NCI-H2107 treated with DMSO at 0.1 percent for 48 hours (cell line): ENCODE measurements around the gene DNAJC22.
A peak's percentile ranks its signal among the peaks of the same experiment; 100 is the strongest.
"Not testable (repeated sequence)": the region's sequence is repeated elsewhere in the genome, so short reads cannot be mapped to it uniquely, and the experiment has no call there.

ENCODE experiments used
- DNase-seq: peaks from one replicate; lab custom pipeline; 2025; ENCODE audit not compliant: unreplicated experiment; lab: John Stamatoyannopoulos, UW

DNAJC22 gene

DNA sequence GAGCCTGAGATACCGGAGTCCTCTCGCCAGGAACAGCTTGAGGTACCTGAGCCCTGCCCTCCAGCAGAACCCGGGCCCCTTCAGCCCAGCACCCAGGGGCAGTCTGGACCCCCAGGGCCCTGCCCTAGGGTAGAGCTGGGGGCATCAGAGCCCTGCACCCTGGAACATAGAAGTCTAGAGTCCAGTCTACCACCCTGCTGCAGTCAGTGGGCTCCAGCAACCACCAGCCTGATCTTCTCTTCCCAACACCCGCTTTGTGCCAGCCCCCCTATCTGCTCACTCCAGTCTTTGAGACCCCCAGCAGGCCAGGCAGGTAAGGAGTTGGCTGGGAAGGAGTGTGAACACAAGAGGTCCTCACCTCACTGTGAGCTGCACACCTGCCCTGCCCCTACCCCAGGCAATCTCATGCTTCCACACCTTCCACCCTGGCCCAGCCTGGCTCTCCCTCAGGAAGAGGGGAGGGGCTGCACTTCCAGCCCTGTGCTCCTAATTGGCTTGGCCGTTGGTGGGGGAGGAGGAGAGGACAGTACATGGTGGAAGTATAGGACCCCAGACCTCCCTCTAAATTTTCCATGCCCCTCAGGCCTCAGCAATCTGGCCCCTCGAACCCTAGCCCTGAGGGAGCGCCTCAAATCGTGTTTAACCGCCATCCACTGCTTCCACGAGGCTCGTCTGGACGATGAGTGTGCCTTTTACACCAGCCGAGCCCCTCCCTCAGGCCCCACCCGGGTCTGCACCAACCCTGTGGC is 15.9 kb upstream of the DNAJC22 start:
- no peak for DNase-seq

DNA sequence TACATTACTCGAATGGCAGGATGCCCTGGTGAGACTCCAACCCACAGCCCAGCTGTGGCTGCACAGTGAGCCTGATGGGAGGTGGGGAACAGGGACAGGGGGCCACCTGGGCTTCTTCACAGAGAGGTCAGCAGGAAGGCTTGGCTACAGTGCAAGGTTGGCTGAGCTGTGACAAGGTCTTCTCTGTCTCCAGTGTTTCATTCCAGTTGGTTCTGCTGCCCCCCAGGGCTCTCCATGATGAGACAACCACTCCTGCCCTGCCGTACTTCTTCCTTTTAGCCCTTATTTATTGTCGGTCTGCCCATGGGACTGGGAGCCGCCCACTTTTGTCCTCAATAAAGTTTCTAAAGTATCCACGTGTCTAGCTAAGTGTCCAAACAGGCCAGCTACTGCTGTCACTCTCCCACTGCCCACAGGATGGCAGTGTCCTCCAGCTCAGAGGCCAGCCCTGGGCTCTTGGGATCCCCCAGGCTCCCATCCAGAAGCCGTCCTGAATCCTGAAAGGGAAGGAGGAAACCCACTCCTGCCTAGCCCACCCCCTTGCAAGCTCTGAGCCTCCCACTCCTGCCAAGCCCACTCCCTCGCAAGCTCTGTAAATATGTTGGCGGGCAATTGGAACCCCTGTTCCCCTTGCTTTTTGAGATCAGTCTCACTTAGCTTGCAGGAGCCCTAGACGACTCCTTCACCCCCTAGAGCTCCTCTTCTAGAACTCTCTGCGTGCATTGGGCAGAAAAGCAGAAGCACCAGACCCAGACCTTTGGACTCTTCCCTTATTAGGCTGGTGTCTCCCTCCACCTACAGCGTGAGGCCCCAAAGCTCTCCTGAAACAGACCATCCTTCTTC is 15.1 kb upstream of the DNAJC22 start:
- no peak for DNase-seq

DNA sequence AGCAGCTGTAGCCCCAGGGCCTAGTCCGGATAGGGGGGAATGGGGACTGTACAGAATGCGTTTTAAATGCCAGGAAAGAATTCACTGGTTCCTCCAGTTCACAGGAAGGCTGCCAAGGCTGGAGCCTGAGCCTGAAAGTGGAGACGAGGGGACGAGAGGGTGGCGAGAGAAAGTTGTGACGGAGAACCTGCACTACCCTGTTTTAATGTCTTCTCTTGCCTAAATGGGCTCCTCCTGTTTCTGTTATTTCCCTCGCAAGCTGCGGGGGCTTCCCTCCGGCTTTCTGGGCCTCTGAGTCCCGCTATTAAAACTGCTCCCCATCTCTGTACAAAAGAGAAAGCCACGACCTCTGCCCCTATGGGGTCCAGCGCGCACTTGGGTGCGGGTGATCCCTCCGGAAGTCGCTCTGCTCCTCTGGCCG is 14.2 kb upstream of the DNAJC22 start:
- DNase-seq, result no peak

DNA sequence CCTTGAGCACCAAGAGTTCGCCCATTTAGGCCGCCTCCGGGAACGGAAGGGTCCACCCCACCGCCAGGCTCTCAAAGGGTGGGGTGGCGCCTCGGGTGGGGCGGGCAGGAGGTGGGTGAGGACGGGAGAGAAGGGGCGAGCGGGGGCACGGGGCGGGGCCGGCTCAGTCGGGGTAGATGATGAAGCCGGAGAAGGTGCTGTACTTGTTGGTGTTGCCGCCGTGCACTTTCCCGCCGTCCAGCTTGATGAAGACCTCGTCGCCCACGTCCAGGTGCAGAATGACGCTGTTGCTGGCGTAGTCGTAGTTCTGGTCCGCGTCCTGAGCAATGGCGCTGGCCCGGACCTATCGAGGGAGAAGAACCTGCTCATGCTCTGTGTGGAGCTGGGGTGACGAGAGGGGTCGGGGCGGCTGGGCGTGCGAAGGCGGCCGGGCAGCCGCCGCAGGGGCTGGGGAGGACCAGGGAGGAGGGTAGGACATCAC is 13.8 kb upstream of the DNAJC22 start:
- no peak for DNase-seq

DNA sequence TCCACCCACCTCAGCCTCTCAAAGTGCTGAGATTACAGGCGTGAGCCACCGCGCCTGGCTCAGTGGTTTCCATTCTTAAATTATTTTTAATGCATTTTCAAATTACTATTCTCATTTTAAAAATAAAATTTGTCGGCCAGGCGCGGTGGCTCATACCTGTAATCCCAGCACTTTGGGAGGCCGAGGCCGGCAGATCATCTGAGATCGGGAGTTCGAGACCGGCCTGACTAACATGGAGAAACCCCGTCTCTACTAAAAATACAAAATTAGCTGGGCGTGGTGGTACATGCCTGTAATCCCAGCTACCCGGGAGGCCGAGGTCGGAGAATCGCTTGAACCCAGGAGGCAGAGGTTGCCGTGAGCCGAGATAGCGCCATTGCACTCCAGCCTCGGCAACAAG is 12.9 kb upstream of the DNAJC22 start:
- DNase-seq, result not testable (repeated sequence)

DNA sequence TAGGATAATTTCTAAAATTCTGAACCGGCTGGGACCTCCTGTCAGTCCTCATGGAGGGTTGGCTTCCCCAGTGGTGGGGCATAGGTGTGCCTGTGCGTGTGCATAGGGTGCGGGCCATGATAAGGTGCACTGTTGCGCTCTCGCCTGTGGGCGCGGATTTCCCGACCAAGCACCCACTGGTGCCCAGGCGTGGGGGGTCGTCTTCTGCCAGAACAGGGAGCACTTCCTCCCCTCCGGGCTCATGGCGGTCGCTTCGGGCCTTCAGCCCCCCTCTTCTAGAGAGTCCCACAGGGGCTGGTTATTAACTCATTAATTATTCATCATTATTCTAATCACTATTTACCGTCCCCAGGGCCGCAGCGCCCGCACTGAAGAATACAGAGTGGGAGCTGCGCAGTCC is 12.5 kb upstream of the DNAJC22 start:
- no peak for DNase-seq

DNA sequence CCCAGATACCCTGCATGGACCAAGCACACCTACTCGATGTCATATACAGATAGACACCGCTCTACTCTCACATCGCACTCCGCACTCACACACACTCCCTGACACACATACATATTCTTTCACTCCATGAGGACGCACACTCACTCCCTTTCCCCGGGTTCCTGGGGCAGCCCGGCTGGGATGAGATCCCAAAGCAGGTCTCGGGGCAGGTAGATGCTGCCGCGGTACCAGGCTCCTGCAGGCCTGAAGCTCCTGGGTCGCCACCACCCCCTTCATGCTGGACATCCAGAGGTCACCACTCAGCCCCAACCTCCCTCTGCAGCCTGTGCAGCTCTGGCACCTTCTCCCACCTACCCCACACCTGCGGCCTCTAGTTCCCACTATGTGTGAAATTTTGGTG is 12.0 kb upstream of the DNAJC22 start:
- DNase-seq, result no peak

DNA sequence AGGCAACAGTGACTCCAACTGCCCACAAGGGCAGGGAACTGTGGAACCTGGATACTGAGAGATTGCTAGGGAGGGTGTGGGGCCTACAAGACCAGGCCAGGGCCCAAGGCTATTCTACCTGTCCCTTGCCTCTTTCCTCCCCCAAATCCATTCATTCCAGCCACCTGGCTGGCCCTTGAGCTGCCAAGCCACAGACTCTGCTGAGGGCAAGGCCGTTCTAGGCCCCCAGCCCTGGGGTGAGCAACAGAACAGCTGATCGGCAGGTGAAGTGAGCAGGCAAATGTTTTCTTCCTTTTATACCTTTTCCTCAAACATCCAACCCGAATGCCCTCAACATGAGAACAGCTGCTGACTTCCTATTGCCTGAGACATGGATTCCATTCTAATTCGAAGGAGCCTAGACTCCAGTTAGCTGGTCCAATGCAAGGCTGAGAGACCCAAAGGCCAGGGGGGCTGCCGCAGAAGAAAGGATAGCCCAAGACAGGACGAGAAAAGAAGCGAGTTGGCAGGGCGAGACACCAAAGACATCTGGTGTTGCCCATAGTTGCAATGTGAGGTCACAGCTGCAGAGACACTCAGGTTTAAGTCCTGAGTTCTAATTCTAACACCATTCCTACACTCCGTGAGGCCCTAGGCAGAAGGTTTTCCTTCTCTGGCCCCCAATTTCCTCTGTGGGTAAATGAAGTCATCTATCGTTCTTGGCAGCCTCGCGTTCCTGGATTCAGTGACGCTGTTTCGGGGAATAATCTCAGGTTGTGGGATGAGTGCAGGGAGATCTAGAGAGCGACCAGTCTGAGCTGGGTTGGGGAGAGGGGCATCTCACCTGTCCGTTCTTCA is 11.4 kb upstream of the DNAJC22 start:
- DNase-seq, result no peak

DNA sequence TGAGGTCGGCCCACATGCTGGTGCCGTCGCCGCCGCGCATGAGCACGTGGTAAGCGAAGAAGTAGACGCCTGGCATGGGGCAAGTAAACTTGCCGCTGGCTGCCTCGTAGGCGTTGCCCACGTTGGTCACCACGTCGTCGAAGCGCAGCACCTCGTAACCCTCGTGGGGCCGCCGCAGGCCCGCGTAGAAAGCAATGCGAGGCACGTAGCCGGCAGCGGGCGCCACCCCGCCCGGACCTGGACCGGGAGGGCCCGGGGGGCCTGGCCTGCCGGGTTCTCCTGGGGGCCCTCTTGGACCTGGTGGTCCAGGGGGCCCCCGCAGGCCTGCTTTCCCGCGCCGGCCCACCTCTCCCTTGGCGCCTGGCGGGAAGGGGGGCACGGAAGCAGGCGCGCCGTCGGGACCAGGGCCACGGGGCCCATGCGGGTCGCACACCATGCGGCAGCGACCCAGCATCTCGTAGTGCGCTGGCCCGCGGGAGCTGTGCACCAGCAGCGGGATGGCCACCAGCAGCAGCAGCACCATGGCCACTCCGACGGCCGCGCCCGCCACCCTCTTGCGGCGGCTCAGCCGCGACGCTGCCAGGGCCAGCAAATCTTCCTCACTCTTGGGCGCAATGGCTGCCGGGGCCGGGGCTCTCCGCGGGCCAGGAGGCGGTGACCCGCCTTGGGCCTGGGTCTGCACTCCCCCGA is 10.6 kb upstream of the DNAJC22 start:
- DNase-seq, result no peak

DNA sequence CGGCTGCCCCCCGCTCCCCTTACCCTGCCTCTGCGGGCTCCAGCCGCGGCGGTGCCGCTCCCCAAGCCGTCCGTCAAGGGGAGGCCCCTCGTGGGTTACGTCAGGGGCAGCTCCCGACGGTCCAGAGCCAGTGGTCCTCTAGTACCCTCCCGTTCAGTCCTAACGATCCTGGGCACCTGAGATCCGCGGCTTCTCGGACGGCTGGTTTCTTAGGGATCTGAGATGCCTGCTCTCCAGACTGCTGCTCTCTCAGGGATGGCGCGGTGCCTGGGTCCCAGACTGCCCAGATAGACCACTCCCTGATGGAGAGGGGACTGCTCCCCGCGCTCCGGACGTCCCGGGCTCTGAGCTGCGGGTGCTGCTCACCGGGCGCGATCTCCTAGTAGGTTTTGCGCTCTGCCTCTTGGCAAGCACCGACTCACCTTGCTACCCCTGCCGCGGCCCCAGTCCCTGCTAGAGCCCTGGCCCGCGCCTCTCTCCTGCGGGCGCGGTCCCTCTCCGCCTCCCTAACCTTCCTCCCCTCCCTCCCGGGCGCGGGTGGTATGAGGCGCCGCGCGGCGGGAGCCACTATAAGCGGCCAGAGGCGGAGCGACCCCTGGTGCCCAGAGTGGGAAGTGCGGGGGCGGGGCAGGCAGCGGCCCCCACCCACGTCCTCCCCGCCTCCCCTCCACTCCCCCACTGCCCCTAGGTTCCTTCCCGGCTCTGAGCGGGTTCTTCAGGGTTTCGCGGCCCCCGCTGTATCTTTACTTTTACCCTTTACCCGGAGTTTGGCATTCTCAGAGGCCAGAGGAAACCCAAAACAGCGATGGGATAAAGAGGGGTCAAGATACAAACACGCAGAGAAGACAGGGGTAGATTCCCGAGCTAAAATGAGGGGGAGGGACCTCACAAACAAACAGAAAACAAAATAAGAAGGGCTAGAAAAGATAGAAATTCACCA is 9.8 kb upstream of the DNAJC22 start, which contains the start of gene C1QL4:
C1QL4 (minus strand) TSS at position 544 of the 940 bp plus-strand sequence. CDS start 711 bp downstream, outside the sequence.
- peak; percentile 32 for DNase-seq

DNA sequence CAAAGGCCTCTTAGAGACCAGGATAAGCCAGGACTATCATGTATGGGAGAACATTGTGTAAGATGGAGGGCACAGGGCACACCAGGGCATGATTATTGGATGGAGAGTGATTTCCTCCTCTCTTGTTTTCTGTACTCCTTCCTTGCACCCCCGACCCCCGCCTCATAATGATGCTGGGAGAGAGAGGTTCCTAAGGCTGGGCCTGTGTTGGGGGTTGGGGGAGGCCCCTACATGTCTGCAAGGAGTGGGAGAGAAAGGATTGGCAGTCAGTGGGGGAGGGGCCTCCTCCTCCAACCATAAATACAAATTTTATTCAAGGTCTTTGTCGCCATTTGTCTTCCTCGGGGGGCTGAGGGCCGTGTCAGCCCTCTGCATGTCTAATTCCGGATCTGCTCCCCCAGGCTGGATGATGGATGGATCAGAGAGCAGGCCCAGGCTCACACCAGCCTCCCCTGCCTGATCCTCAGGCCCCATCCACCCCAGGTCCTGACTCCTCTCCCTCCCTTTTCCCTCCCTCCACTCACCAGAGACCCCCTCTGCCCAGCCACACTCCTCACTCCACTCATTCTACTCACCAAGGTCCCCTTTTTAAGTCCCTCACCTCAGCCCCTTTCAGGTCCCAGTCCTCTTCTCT is 7.7 kb upstream of the DNAJC22 start:
- no peak for DNase-seq

DNA sequence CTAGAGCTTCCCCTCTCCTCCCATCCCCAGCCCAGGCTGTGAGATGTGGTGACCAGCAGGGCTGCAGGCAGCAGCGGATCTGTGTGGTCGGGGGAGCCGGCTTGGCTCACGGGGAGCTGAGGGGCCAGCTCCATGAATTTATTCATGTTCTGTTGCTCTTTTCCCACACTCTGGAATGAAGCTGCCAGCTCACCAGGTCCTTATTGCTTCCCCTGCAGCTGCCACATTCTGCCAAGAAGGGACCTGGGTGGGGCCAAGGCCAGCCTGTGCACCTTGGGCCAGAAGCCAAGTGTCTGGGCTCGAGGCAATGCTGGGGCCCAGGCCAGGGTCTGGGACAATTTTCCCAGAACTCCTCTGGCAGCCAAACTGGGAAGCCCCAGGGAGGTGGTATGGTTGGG is 7.2 kb upstream of the DNAJC22 start:
- DNase-seq, result no peak

DNA sequence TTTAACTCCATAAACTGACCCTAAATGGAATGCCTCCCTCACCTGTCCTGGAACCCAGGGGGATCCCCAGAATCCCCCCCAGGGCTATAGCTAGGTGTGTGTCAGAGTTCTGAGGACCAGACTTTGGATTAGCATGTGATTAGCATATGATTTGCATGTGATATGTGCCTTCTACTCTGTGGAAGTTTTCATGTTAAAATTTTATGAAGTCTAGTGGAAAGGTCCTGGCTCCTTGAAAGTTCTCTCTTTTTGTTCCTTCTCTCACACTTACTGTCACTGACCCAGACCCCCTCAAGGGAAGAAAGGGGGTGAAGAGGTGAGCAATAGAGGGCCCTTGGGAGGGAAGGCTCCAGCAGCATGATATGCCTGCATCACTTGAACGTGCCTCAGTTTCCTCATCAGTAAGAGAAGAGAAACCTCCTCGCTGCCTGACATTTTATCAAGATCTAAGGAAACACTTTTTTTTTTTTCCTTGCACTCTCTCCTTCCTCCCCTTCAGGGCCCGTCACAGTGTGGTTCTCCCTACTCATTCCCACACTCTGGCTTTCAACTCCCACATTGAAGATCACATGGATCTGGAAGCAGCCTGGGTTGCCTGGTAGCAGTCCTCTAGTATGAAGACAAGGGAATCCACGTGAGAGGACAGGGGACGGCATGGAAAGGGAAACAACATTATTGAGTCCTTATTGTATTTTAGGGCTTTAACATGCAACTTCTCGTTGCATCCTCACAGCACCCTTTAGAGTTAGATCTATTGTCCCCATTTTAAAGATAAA is 6.4 kb upstream of the DNAJC22 start:
- no peak for DNase-seq

DNA sequence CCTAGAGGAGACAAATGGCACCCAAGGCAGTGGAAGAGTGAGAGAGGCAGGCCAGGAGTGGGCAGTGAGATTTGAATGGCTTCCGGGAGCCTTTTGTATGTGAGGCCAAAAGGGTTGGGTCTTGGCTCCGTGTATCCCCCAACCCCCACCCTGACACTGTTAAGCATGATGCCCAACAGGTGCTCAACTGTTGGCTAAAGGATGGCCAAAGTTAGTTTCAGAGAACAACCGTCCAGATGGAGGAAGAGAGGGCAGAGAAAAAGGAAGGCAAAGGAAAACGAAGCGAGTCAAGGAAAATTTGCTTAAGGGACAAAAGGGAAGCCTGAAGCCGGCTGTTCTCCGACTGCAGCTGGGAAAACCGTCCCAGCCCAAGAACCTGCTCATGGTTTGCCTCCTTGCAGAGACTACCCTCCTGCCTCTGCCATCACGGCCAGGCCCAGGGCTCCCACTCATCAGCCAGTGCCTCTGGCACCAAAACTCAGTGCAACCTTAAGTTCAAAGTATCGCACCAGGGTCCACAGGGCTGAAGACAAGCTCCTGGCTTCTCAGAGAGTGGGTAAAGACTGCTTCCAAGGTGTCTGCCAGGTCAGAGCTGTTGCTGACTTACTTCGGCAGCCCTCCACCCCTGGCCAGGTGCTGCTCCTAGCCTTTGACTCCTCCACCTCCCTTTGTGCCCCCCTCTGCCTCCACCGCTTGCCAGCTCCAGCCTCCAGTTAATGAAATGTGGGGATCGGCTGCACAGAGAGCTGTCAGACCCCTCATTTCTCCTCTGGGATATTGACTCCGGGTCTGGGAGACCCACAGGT is 5.5 kb upstream of the DNAJC22 start:
- DNase-seq, result no peak

DNA sequence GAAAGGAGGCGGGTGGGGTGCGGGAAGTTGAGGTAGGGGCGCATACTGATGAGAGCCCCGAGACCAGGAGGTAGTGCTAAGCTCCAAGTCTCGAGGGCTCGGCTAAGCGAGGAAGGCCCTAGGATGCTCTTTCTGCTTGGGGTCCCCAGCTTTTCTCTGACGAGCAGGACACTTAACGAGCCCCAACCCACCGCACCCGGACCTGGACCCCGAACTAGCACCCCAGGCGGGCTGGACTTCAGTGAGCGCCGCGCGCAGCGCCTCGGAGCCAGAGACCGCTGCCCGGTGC is 5.0 kb upstream of the DNAJC22 start:
- no peak for DNase-seq

DNA sequence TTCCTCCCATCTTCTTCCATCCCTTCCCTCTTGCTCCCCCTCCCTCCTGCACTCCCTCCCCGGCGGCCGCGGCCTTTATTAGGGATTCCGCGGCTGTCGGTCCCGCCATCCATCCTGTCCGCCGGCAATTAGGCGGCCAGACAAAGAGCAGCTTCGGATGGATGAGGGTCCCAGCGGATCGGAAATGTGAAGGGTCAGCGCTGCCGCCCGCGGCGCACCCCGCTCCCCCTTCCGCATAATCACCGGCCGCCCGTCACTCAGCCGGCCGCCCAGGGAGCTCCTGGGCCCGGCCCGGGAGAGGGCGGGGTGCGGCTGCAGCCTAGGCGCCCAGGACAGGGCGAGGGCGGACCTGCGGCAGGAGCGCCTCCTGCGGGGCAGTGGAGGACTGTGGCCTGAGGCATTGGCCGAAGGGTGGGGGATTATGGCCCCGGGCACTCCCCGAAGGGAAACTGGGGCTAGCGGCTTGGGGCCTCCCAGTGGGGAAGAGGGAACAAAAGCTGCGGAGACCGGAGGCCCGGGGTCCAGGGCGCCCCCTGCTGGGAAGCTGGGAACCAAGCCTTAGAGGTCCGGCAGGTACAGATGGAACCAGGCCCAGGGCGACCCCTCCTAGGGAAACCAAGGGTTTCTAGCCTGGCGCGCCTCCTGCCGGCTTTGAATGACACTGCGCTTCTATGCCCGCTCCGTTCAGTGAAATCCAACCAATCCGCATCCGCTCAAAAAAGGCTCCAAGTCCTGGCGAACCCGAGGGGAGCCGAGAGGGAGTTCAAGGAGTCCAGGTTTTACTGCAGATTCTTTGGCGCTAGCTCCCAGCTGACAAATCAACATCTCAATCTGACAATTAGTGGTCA is 4.4 kb upstream of the DNAJC22 start:
- peak; percentile 67 for DNase-seq
